Stimulated activated CD4-positive, alpha-beta T cell treated with anti-CD3 and anti-CD28 coated beads, Interleukin-1b, Interleukin-23, amount 100 ng/mL, for 1 hour (primary cell): Measurements from ENCODE around the gene RSPO4.

Experiments
- DNase-seq, 2 donors: peaks; one replicate each; pipeline ENCODE4 v3.0.0-alpha.2; 2020; ENCODE audit warnings: low read depth in 2 of 2

Gene RSPO4

GRCh38 chr20:967796-968742 is 34.0 kb downstream of the RSPO4 start:
- DNase-seq = no peak

- no peak for DNase-seq
Measured at GRCh38 chr20:965956-966355, 36.2 kb downstream of the RSPO4 start.

- DNase-seq = no peak
Measured at GRCh38 chr20:963795-964194, 38.3 kb downstream of the RSPO4 start.

- no peak for DNase-seq
Measured at GRCh38 chr20:962683-963082, 39.4 kb downstream of the RSPO4 start.

GRCh38 chr20:962223-962622 is 39.9 kb downstream of the RSPO4 start:
- DNase-seq = no peak

GRCh38 chr20:961768-962167 is 40.3 kb downstream of the RSPO4 start:
- DNase-seq = no peak

GRCh38 chr20:959996-960615 is 42.0 kb downstream of the RSPO4 start:
- no peak for DNase-seq

- DNase-seq = no peak
Measured at GRCh38 chr20:958936-959815, 42.9 kb downstream of the RSPO4 start.

- DNase-seq = no peak
Measured at GRCh38 chr20:957544-957943, 44.6 kb downstream of the RSPO4 start.

- DNase-seq = peak; percentile 36 to 62
Measured at GRCh38 chr20:956330-956951, 45.7 kb downstream of the RSPO4 start.

- DNase-seq = no peak
Measured at GRCh38 chr20:955656-956055, 46.5 kb downstream of the RSPO4 start.

GRCh38 chr20:955111-955510 is 47.0 kb downstream of the RSPO4 start:
- DNase-seq = no peak

- DNase-seq = no peak
Measured at GRCh38 chr20:953742-954141, 48.4 kb downstream of the RSPO4 start.

- no peak for DNase-seq
Measured at GRCh38 chr20:952196-952795, 49.8 kb downstream of the RSPO4 start.

GRCh38 chr20:951384-952169 is 50.5 kb downstream of the RSPO4 start:
- no peak for DNase-seq

- no peak for DNase-seq
Measured at GRCh38 chr20:949717-950116, 52.4 kb downstream of the RSPO4 start.

- DNase-seq = no peak
Measured at GRCh38 chr20:946826-947225, 55.3 kb downstream of the RSPO4 start.

GRCh38 chr20:945841-946240 is 56.3 kb downstream of the RSPO4 start:
- DNase-seq = no peak

- DNase-seq = no peak
Measured at GRCh38 chr20:944774-945410, 57.2 kb downstream of the RSPO4 start.

GRCh38 chr20:944148-944547 is 58.0 kb downstream of the RSPO4 start:
- DNase-seq = no peak
